Nephron (organoid): ENCODE results near the gene LDLRAD1.
"Not testable (repeated sequence)": the region's sequence is repeated elsewhere in the genome, so short reads cannot be mapped to it uniquely, and the experiment has no call there.

Source experiments
- H3K27ac Mint-ChIP-seq, 3 experiments: 2 replicates each; pipeline ENCODE4 v1.8.0; 2020; ENCODE audit warnings: mixed read lengths in 3 of 3, mild to moderate bottlenecking in 2 of 3, moderate library complexity in 1 of 3
- H3K27me3 Mint-ChIP-seq: 2 replicates; pipeline ENCODE4 v1.8.0; 2021; ENCODE audit warnings: low read depth, mild to moderate bottlenecking, moderate library complexity, mixed read lengths
- H3K36me3 Mint-ChIP-seq: 2 replicates; pipeline ENCODE4 v1.8.0; 2020; ENCODE audit warnings: low read depth, mixed read lengths
- H3K4me1 Mint-ChIP-seq: 2 replicates; pipeline ENCODE4 v1.8.0; 2020; ENCODE audit warnings: mixed read lengths
- H3K4me3 Mint-ChIP-seq, 3 experiments: 2 replicates each; pipeline ENCODE4 v1.8.0; 2020; ENCODE audit warnings: mild to moderate bottlenecking in 3 of 3, mixed read lengths in 3 of 3, moderate library complexity in 2 of 3
- H3K9me3 Mint-ChIP-seq: 2 replicates; pipeline ENCODE4 v1.8.0; 2020; ENCODE audit warnings: mixed read lengths
- CTCF ChIP-seq, 3 experiments: fragments of 200-600 bp; sonication (generic); IDR thresholded peaks; one replicate each; pipeline ENCODE4 v1.5.0; 2021; ENCODE audit warnings: antibody characterized with exemption in 3 of 3; ENCODE audit not compliant: unreplicated experiment in 3 of 3

Gene LDLRAD1

GRCh38 chr1:54052431-54052933 is 34.5 kb upstream of the LDLRAD1 start:
- no peak overlapping the region for H3K27ac Mint-ChIP-seq
- no peaks in the 10 kb centered on the region for H3K9me3 Mint-ChIP-seq
- peaks cover 17% of the 10 kb centered on the region for H3K4me1 Mint-ChIP-seq
- no peak for TF ChIP-seq CTCF (IDR thresholded peaks at IDR 0.05; ENCODE audit: unreplicated experiment in 3 of 3)
- peaks cover 1% of the 10 kb centered on the region for H3K36me3 Mint-ChIP-seq
- H3K27me3 Mint-ChIP-seq = no peaks in the 10 kb centered on the region
- H3K4me3 Mint-ChIP-seq = no peak overlapping the region

DNA sequence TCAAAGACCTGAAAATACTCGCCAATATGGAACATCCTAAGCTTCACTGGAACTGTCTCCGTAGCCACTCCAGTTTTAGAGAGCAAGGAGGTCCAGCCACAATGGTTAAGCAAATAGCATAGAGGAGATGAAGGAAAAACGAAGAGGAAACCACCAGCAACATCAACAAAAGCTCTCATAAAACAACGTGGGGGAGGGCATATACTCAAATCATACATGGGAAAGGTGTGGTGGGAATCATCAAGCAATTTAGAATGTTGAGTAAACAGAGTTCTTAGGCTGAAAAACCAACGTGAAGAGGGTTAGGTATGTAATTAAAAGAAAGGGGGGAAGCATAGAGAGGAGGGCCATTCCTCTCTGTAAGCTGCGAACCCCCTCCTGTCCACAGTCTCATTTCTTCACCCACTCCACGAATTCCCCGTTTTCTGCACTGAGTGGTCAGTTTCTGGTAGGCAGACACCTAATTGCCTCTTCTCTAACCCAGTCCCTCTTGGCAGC is 34.0 kb upstream of the LDLRAD1 start:
- H3K36me3 Mint-ChIP-seq = no peaks in the 10 kb centered on the region
- TF ChIP-seq CTCF (IDR thresholded peaks at IDR 0.05; ENCODE audit: unreplicated experiment in 3 of 3) = no peak
- H3K4me1 Mint-ChIP-seq = peaks cover 22% of the 10 kb centered on the region
- H3K9me3 Mint-ChIP-seq = no peaks in the 10 kb centered on the region
- no peaks in the 10 kb centered on the region for H3K27me3 Mint-ChIP-seq
- H3K27ac Mint-ChIP-seq = no peak overlapping the region
- H3K4me3 Mint-ChIP-seq = no peak overlapping the region

GRCh38 chr1:54050435-54050834 is 32.4 kb upstream of the LDLRAD1 start:
- H3K36me3 Mint-ChIP-seq, H3K27ac Mint-ChIP-seq, H3K9me3 Mint-ChIP-seq, H3K27me3 Mint-ChIP-seq: not testable (repeated sequence)
- peaks cover 21% of the 10 kb centered on the region for H3K4me1 Mint-ChIP-seq
- peak overlapping the region in 2 of 3 experiments; percentile 28 to 32 for H3K4me3 Mint-ChIP-seq

- H3K27me3 Mint-ChIP-seq = no peaks in the 10 kb centered on the region
- no peak overlapping the region for H3K4me3 Mint-ChIP-seq
- no peak overlapping the region for H3K27ac Mint-ChIP-seq
- H3K36me3 Mint-ChIP-seq = peaks cover 20% of the 10 kb centered on the region
- TF ChIP-seq CTCF (IDR thresholded peaks at IDR 0.05; ENCODE audit: unreplicated experiment in 3 of 3) = no peak
- H3K4me1 Mint-ChIP-seq = peaks cover 17% of the 10 kb centered on the region
- H3K9me3 Mint-ChIP-seq = no peaks in the 10 kb centered on the region
Observed at GRCh38 chr1:54047384-54048305, 29.7 kb upstream of the LDLRAD1 start.

- no peaks in the 10 kb centered on the region for H3K9me3 Mint-ChIP-seq
- peaks cover 28% of the 10 kb centered on the region for H3K36me3 Mint-ChIP-seq
Observed at GRCh38 chr1:54046671-54047383, 28.8 kb upstream of the LDLRAD1 start.

More at GRCh38 chr1:54046671-54047383, 28.8 kb upstream of the LDLRAD1 start:
- Mint-ChIP-seq H3K27ac (no peak overlapping the region), H3K4me3 (no peak overlapping the region), H3K27me3 (no peaks in the 10 kb centered on the region), H3K4me1 (peaks cover 17% of the 10 kb centered on the region)
- TF ChIP-seq CTCF (IDR thresholded peaks at IDR 0.05; ENCODE audit: unreplicated experiment in 3 of 3) = no peak
